Calu3 (cell line): ENCODE data around the gene SLMAP. TPM values are rescaled to one million over a fixed set of nuclear protein-coding genes. Genes with fewer than 3 reads are reported as not detected.

ENCODE experiments used
- BruUV-seq: library from RNA; stranded (reverse); fragments of 400-500 nt; replicated peaks from 2 replicates; lab custom pipeline; 2021; lab: Mats Ljungman, UMichigan
- CTCF ChIA-PET: fragments of 300-600 bp; sonication (Branson Sonifier 250); formaldehyde crosslinking; loops from one replicate; lab custom pipeline; 2022; ENCODE audit warnings: antibody characterized with exemption; lab: Charles Lee
- DNase-seq: peaks from one replicate; pipeline ENCODE4 v3.0.0; 2022
- H3K27ac Mint-ChIP-seq: one replicate; pipeline ENCODE4 v1.8.0; 2022; ENCODE audit warnings: mixed read lengths; ENCODE audit not compliant: unreplicated experiment
- H3K27me3 Mint-ChIP-seq: one replicate; pipeline ENCODE4 v1.8.0; 2022; ENCODE audit warnings: mixed read lengths; ENCODE audit not compliant: unreplicated experiment
- H3K36me3 Mint-ChIP-seq: one replicate; pipeline ENCODE4 v1.8.0; 2022; ENCODE audit warnings: mild to moderate bottlenecking, moderate library complexity, mixed read lengths; ENCODE audit not compliant: insufficient read depth, unreplicated experiment
- H3K4me1 Mint-ChIP-seq: one replicate; pipeline ENCODE4 v1.8.0; 2022; ENCODE audit warnings: mild to moderate bottlenecking, low read depth, mixed read lengths; ENCODE audit not compliant: unreplicated experiment
- H3K4me3 Mint-ChIP-seq: one replicate; pipeline ENCODE4 v1.8.0; 2022; ENCODE audit warnings: mild to moderate bottlenecking, low read depth, moderate library complexity, mixed read lengths; ENCODE audit not compliant: unreplicated experiment
- H3K9me3 Mint-ChIP-seq: one replicate; pipeline ENCODE4 v1.8.0; 2022; ENCODE audit warnings: low read depth, mixed read lengths; ENCODE audit not compliant: unreplicated experiment
- CTCF ChIP-seq: fragments of 200-600 bp; IDR thresholded peaks from one replicate; pipeline ENCODE4 v1.8.0; 2022; ENCODE audit warnings: antibody characterized with exemption; ENCODE audit not compliant: unreplicated experiment
- intact Hi-C: fragments of 100-400 bp; cut with micrococcal nuclease; formaldehyde crosslinking; loops from one replicate; pipeline ENCODE4 v1.10.0; 2022; ENCODE audit not compliant: unreplicated experiment
- total RNA-seq: library from RNA; stranded (reverse); gene quantifications from 2 replicates; pipeline ENCODE4 v1.2.3, GENCODE V29; 2022

The SLMAP gene
- total RNA-seq, 1 experiment from 2014 or later, result 114 TPM

- H3K27ac Mint-ChIP-seq, result no peak overlapping the region
- DNase-seq, result no peak
- no peak overlapping the region for H3K4me3 Mint-ChIP-seq
- no peaks in the 10 kb centered on the region for H3K9me3 Mint-ChIP-seq
- intact Hi-C loops, result no loop called here
- BruUV-seq, result no TSS peak
- no peak for TF ChIP-seq CTCF
- CTCF ChIA-PET, result interaction anchor here (0.7 kb wide), 1 partner anchor 11 kb away, joined by 3 read pairs; no protein-coding TSS in a partner anchor
- no peaks in the 10 kb centered on the region for H3K27me3 Mint-ChIP-seq
- H3K36me3 Mint-ChIP-seq, result peaks cover 9% of the 10 kb centered on the region
- H3K4me1 Mint-ChIP-seq, result peaks cover 12% of the 10 kb centered on the region
Observed at GRCh38 chr3:57832486-57832885, 76.4 kb downstream of the SLMAP start.

GRCh38 chr3:57832900-57833313 is 76.8 kb downstream of the SLMAP start:
- no TSS peak for BruUV-seq
- no peak overlapping the region for H3K4me3 Mint-ChIP-seq
- DNase-seq, result no peak
- CTCF ChIA-PET, result interaction anchor here (0.7 kb wide), 1 partner anchor 10 kb away, joined by 3 read pairs; no protein-coding TSS in a partner anchor
- intact Hi-C loops, result no loop called here
- TF ChIP-seq CTCF, result no peak
- H3K4me1 Mint-ChIP-seq, result peaks cover 8% of the 10 kb centered on the region
- H3K27ac Mint-ChIP-seq, result no peak overlapping the region
- peaks cover 9% of the 10 kb centered on the region for H3K36me3 Mint-ChIP-seq
- no peaks in the 10 kb centered on the region for H3K9me3 Mint-ChIP-seq
- H3K27me3 Mint-ChIP-seq, result no peaks in the 10 kb centered on the region

DNA sequence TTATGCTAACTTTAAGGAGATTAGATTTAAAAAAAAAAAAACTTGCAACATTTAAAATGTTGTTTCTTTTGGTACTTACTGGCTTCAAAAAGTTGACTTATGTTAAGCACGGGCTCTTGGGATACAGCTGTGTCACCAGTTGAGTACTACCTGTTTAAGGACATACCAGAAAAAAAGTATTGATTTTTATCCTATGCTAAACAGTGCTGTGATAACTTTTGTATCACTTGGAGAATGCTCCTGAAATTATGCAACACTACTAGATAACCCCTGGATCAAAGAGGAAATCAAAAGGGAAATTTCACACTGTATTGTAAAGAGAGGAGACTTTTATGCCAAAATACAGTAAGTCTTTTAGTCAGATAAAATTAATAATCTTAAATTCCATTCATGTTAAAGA is 77.7 kb downstream of the SLMAP start:
- H3K4me3 Mint-ChIP-seq, result no peak overlapping the region
- CTCF ChIA-PET, result no interaction called here
- peaks cover 9% of the 10 kb centered on the region for H3K36me3 Mint-ChIP-seq
- H3K27ac Mint-ChIP-seq, result no peak overlapping the region
- H3K9me3 Mint-ChIP-seq, result no peaks in the 10 kb centered on the region
- BruUV-seq, result no TSS peak
- H3K27me3 Mint-ChIP-seq, result no peaks in the 10 kb centered on the region
- DNase-seq, result no peak
- TF ChIP-seq CTCF, result no peak
- H3K4me1 Mint-ChIP-seq, result no peaks in the 10 kb centered on the region
- intact Hi-C loops, result no loop called here

DNA sequence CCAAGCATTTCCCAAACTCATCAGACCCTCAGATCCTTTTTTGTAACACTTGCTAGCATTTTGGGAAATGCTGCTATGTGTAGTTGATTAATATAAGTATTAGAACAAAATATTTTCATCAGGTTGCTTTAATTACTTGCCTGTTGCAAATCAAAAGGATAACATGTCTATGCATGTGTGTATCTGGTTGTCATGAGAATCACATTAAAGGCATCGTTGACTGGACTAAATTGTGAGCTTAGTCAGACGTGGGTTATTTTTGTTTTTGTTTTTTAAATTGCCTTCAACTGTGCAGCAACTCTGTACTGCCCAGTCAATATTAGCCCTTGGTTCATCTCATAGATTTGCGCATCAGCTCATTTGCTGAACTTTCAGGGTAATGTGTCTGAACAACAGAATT is 81.6 kb downstream of the SLMAP start:
- intact Hi-C loops, result no loop called here
- no peaks in the 10 kb centered on the region for H3K9me3 Mint-ChIP-seq
- TF ChIP-seq CTCF, result no peak
- no peak overlapping the region for H3K27ac Mint-ChIP-seq
- no TSS peak for BruUV-seq
- no peak for DNase-seq
- H3K4me3 Mint-ChIP-seq, result no peak overlapping the region
- no peaks in the 10 kb centered on the region for H3K4me1 Mint-ChIP-seq
- H3K27me3 Mint-ChIP-seq, result no peaks in the 10 kb centered on the region
- CTCF ChIA-PET, result no interaction called here
- H3K36me3 Mint-ChIP-seq, result no peaks in the 10 kb centered on the region
